ENCODE measurements around the gene TMEM192. TPM values are rescaled to one million over a fixed set of nuclear protein-coding genes. Genes with fewer than 3 reads are reported as not detected.
"Not testable (repeated sequence)": the region's sequence is repeated elsewhere in the genome, so short reads cannot be mapped to it uniquely, and the experiment has no call there.

Gene TMEM192
- total RNA-seq, 4 donors from 2014 or later, result 11.6 to 19.1 (median 14.1) TPM

GRCh38 chr4:165052627-165053026, 60.0 kb downstream of the TMEM192 start:
- Histone ChIP-seq H3K27ac (replicated peaks in 1 of 4) (no peak overlapping the region), H3K4me3 (no peak overlapping the region), H3K4me1 (no peaks in the 10 kb centered on the region), H3K36me3 (no peaks in the 10 kb centered on the region), H3K9me3 (no peaks in the 10 kb centered on the region), H3K27me3 (no peaks in the 10 kb centered on the region)
- intact Hi-C loops (cut with DNase I), result no loop called here
- WGBS, result 68% methylated on average over 3 of the region's 3 CpGs
- TF ChIP-seq POLR2A (IDR thresholded peaks at IDR 0.05; ENCODE audit: low read depth) (no peak), EP300 (IDR thresholded peaks at IDR 0.05) (no peak), CTCF (IDR thresholded peaks at IDR 0.05) (no peak), POLR2AphosphoS5 (IDR thresholded peaks at IDR 0.05) (no peak)
- DNase-seq (ENCODE audit: extremely low spot score), result no peak

DNA sequence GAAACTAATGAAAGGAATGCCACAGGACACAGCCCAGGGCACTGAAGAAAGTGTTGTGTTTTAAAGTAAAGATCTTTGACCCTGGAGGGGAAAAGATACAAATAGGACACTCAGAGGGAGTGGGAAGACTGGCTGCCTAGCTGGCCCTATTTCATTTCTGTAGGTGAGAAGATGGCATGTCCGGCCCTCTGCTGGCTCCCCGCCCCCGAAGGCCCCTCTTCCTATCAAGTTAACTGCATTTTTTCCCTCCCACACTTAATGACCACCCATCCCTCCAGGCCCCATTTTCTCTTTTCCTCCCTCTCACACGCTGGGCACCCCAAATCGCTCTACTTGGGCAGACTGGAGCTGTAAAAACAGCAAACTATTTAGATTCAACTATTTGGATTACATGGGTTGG, 64.5 kb downstream of the TMEM192 start:
- TF ChIP-seq POLR2A (IDR thresholded peaks at IDR 0.05; ENCODE audit: low read depth) (no peak), CTCF (IDR thresholded peaks at IDR 0.05) (no peak), EP300 (IDR thresholded peaks at IDR 0.05) (no peak), POLR2AphosphoS5 (IDR thresholded peaks at IDR 0.05) (no peak)
- DNase-seq (ENCODE audit: extremely low spot score), result no peak
- H3K27me3 ChIP-seq, result no peaks in the 10 kb centered on the region
- no peak overlapping the region for H3K27ac ChIP-seq (replicated peaks in 1 of 4)
- H3K4me3 ChIP-seq, result no peak overlapping the region
- WGBS, result 86% methylated on average over 5 of the region's 5 CpGs
- intact Hi-C loops (cut with DNase I), result no loop called here
- H3K36me3 ChIP-seq, result no peaks in the 10 kb centered on the region
- H3K4me1 ChIP-seq, result no peaks in the 10 kb centered on the region
- H3K9me3 ChIP-seq, result no peaks in the 10 kb centered on the region

GRCh38 chr4:165031436-165032211, 81.0 kb downstream of the TMEM192 start, which contains the start of gene TRIM60:
Gene TRIM60, plus strand, starts transcription at chr4:165031999. Its CDS starts 8,074 bp downstream, at chr4:165040073.
- Histone ChIP-seq H3K9me3 (no peaks in the 10 kb centered on the region), H3K27me3 (no peaks in the 10 kb centered on the region), H3K36me3 (no peaks in the 10 kb centered on the region), H3K27ac (replicated peaks in 1 of 4) (no peak within 1 kb of the TSS), H3K4me3 (no peak within 1 kb of the TSS), H3K4me1 (no peaks in the 10 kb centered on the region)
- TF ChIP-seq CTCF (IDR thresholded peaks at IDR 0.05) (no peak), POLR2AphosphoS5 (IDR thresholded peaks at IDR 0.05) (no peak), POLR2A (IDR thresholded peaks at IDR 0.05; ENCODE audit: low read depth) (no peak), EP300 (IDR thresholded peaks at IDR 0.05) (no peak)
- DNase-seq (ENCODE audit: extremely low spot score), result no peak
- WGBS, result 93% methylated on average over 40 of the region's 41 CpGs
- intact Hi-C loops (cut with DNase I), result no loop called here

DNA sequence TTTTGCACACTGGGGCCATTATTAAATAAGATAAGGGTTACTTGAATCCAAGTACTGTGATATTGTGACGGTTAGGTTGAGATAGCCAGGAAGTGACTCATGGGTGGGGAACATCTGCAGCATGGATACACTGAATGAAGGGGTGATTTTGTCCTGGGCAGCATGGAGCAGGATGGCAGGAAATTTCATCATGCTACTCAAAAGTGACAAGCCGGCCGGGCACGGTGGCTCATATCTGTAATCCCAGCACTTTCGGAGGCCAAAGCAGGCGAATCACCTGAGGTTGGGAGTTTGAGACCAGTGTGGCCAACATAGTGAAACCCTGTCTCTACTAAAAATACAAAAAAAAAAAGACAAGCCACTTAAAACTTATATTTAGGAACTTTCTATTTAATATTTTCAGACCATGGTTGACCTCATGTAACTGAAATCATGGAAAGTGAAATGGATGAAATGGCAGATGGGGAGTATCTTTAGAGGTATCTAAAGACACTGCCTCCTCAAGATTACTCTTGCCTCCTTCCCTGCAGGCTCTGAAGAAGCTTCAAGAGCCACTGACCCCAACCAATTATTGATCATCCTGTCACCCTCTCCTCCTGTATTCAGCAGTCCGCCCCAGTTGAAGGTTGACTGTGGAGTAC, 84.8 kb downstream of the TMEM192 start:
- H3K27ac ChIP-seq (replicated peaks in 1 of 4), result no peak overlapping the region
- no peaks in the 10 kb centered on the region for H3K4me1 ChIP-seq
- H3K36me3 ChIP-seq, result no peaks in the 10 kb centered on the region
- DNase-seq (ENCODE audit: extremely low spot score), result no peak
- H3K4me3 ChIP-seq, result no peak overlapping the region
- TF ChIP-seq POLR2A (IDR thresholded peaks at IDR 0.05; ENCODE audit: low read depth) (no peak), CTCF (IDR thresholded peaks at IDR 0.05) (no peak), EP300 (IDR thresholded peaks at IDR 0.05) (no peak), POLR2AphosphoS5 (IDR thresholded peaks at IDR 0.05) (no peak)
- H3K9me3 ChIP-seq, result no peaks in the 10 kb centered on the region
- WGBS, result 83% methylated on average over 7 of the region's 7 CpGs
- H3K27me3 ChIP-seq, result no peaks in the 10 kb centered on the region
- intact Hi-C loops (cut with DNase I), result no loop called here

DNA sequence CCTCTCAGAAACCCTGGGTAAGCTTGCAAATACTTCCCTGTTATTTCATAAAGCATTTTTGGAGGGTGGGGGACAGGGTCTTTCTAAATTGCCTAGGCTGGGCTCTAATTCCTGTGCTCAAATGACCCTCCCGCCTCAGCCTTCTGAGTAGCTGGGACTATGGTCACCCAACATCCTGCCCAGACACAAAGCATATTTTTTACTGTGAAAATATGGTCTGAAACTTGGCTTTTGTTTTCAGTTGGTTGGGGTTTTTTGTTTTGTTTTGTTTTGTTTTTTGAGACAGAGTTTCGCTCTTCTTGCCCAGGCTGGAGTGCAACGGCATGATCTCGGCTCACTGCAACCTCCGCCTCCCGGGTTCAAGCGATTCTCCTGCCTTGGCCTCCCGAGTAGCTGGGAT, 86.9 kb downstream of the TMEM192 start:
- 93% methylated on average over 8 of the region's 8 CpGs for WGBS
- H3K4me1 ChIP-seq, result not testable (repeated sequence)

More for the DNA sequence above, 86.9 kb downstream of the TMEM192 start:
- intact Hi-C loops (cut with DNase I); H3K4me3 ChIP-seq; H3K36me3 ChIP-seq; H3K27me3 ChIP-seq; H3K27ac ChIP-seq (replicated peaks in 1 of 4); H3K9me3 ChIP-seq; DNase-seq (ENCODE audit: extremely low spot score): not testable (repeated sequence)

Measured in esophagus muscularis mucosa (tissue), 4 donors.